ENCODE measurements around the gene PAK5. TPM values are rescaled to one million over a fixed set of nuclear protein-coding genes. Genes with fewer than 3 reads are reported as not detected.

The PAK5 gene
- total RNA-seq, 1 experiment from 2014 or later: not detected

DNA sequence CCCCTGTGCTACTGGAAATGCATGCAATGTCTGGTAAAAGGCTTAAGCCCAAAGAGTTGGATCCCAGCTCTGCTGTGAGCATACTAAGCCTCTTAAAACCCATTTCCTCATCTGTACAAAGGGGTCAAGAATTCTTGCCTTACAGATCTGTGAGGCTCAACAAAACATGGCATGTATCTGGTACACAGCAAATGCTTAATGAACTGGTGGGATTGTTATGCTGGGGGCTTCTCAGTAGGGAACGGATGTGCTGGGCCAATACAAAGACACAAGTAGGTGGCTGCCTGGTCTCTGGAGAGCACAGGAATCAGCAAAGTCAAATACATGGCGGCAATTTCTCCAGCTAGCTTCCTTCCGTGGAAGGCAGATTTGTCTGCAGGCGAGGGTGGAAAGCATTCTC lies 262.2 kb downstream of the PAK5 start:
- Histone ChIP-seq H3K4me1 (ENCODE audit: low read length) (no peaks in the 10 kb centered on the region), H3K9ac (ENCODE audit: low read length) (no peak overlapping the region), H3K9me2 (replicated peaks; ENCODE audit: insufficient read depth, low read length) (no peaks in the 10 kb centered on the region), H3K9me3 (ENCODE audit: low read length) (no peaks in the 10 kb centered on the region), H3K4me3 (ENCODE audit: low read length) (no peak overlapping the region), H3K79me2 (ENCODE audit: low read length) (no peaks in the 10 kb centered on the region), H2AFZ (ENCODE audit: low read length) (no peak overlapping the region), H3K4me2 (ENCODE audit: low read depth, low read length, poor library complexity, severe bottlenecking) (no peak overlapping the region), H3K36me3 (ENCODE audit: insufficient read depth, low read length) (no peaks in the 10 kb centered on the region), H3K27me3 (ENCODE audit: low read length) (no peaks in the 10 kb centered on the region), H4K20me1 (ENCODE audit: insufficient read depth, low read depth, low read length) (no peaks in the 10 kb centered on the region), H3K27ac (ENCODE audit: low read length) (no peak overlapping the region)
- DNase-seq: no peak

DNA sequence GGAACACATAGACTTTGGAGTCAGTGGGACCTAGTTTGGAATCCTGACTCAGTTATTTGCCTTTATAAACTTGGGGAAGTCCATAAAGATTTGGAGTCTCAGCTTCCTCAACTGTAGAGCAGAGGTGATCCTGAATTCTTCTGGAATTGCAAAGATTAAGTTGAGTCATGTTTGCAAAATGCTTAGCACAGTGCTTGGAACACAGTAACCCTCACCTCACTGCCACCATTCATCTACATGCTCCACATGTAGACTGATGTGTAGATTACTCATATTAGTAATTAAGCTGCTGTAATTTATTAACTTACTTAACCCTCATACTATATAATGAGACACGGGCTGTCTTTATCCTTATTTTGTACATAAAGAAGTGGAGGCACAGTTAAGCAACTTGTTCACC lies 263.0 kb downstream of the PAK5 start:
- Histone ChIP-seq H3K27me3 (ENCODE audit: low read length) (no peaks in the 10 kb centered on the region), H3K9ac (ENCODE audit: low read length) (no peak overlapping the region), H3K4me2 (ENCODE audit: low read depth, low read length, poor library complexity, severe bottlenecking) (no peak overlapping the region), H3K79me2 (ENCODE audit: low read length) (no peaks in the 10 kb centered on the region), H3K4me1 (ENCODE audit: low read length) (no peaks in the 10 kb centered on the region), H3K27ac (ENCODE audit: low read length) (no peak overlapping the region), H3K9me3 (ENCODE audit: low read length) (no peaks in the 10 kb centered on the region), H2AFZ (ENCODE audit: low read length) (no peak overlapping the region), H3K4me3 (ENCODE audit: low read length) (no peak overlapping the region), H3K9me2 (replicated peaks; ENCODE audit: insufficient read depth, low read length) (no peaks in the 10 kb centered on the region), H3K36me3 (ENCODE audit: insufficient read depth, low read length) (no peaks in the 10 kb centered on the region), H4K20me1 (ENCODE audit: insufficient read depth, low read depth, low read length) (no peaks in the 10 kb centered on the region)
- DNase-seq: no peak

DNA sequence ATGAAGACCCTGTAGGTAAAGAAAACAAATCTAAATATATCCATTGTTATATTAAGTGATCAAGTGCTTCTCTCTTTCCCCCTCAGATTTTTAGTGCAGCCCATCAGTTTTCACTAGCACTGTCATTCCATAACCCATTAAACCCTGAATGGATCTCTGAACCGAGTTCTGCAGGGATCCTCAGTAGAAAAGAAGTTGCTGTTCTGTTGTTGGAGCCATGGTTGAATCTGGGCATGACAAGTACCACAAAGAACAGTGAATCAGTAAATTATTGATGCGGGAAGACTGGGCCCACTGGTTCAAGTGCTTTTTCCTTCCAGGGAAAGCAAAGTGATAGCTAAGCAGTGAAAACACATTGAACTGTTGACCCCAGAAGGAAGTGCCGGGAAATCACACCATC lies 264.1 kb downstream of the PAK5 start:
- H4K20me1 ChIP-seq (ENCODE audit: insufficient read depth, low read depth, low read length): no peaks in the 10 kb centered on the region
- H3K9me2 ChIP-seq (replicated peaks; ENCODE audit: insufficient read depth, low read length): no peaks in the 10 kb centered on the region
- H3K4me1 ChIP-seq (ENCODE audit: low read length): no peaks in the 10 kb centered on the region
- no peaks in the 10 kb centered on the region for H3K79me2 ChIP-seq (ENCODE audit: low read length)
- no peak for DNase-seq
- H3K9me3 ChIP-seq (ENCODE audit: low read length): no peaks in the 10 kb centered on the region
- no peaks in the 10 kb centered on the region for H3K36me3 ChIP-seq (ENCODE audit: insufficient read depth, low read length)
- H3K27me3 ChIP-seq (ENCODE audit: low read length): no peaks in the 10 kb centered on the region
- H3K27ac ChIP-seq (ENCODE audit: low read length): no peak overlapping the region
- no peak overlapping the region for H3K9ac ChIP-seq (ENCODE audit: low read length)
- no peak overlapping the region for H2AFZ ChIP-seq (ENCODE audit: low read length)
- no peak overlapping the region for H3K4me3 ChIP-seq (ENCODE audit: low read length)
- no peak overlapping the region for H3K4me2 ChIP-seq (ENCODE audit: low read depth, low read length, poor library complexity, severe bottlenecking)

DNA sequence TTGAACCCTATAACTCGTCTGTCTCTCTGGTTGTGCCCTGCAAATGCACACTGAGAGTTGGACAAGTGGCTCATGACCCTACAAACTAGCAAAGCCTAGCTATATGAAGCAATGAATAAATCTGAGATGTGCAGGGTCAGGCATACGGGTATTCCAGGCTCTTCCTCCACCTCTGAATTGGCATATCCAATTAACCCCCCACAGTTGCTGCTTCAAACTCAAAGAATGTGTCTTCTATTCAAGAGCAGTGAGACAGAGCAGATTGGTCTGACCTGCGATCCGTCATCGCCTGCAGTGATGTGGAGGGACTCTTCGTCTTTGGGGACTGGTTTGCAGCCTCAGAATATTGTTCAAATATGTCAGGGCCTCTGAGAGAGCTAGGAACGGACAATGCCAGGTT lies 264.7 kb downstream of the PAK5 start:
- no peaks in the 10 kb centered on the region for H3K27me3 ChIP-seq (ENCODE audit: low read length)
- no peaks in the 10 kb centered on the region for H4K20me1 ChIP-seq (ENCODE audit: insufficient read depth, low read depth, low read length)
- H2AFZ ChIP-seq (ENCODE audit: low read length): no peak overlapping the region
- H3K4me3 ChIP-seq (ENCODE audit: low read length): no peak overlapping the region
- no peak overlapping the region for H3K9ac ChIP-seq (ENCODE audit: low read length)
- H3K4me1 ChIP-seq (ENCODE audit: low read length): no peaks in the 10 kb centered on the region
- no peaks in the 10 kb centered on the region for H3K36me3 ChIP-seq (ENCODE audit: insufficient read depth, low read length)
- DNase-seq: no peak
- no peaks in the 10 kb centered on the region for H3K79me2 ChIP-seq (ENCODE audit: low read length)
- H3K4me2 ChIP-seq (ENCODE audit: low read depth, low read length, poor library complexity, severe bottlenecking): no peak overlapping the region
- no peak overlapping the region for H3K27ac ChIP-seq (ENCODE audit: low read length)
- no peaks in the 10 kb centered on the region for H3K9me3 ChIP-seq (ENCODE audit: low read length)
- H3K9me2 ChIP-seq (replicated peaks; ENCODE audit: insufficient read depth, low read length): no peaks in the 10 kb centered on the region

DNA sequence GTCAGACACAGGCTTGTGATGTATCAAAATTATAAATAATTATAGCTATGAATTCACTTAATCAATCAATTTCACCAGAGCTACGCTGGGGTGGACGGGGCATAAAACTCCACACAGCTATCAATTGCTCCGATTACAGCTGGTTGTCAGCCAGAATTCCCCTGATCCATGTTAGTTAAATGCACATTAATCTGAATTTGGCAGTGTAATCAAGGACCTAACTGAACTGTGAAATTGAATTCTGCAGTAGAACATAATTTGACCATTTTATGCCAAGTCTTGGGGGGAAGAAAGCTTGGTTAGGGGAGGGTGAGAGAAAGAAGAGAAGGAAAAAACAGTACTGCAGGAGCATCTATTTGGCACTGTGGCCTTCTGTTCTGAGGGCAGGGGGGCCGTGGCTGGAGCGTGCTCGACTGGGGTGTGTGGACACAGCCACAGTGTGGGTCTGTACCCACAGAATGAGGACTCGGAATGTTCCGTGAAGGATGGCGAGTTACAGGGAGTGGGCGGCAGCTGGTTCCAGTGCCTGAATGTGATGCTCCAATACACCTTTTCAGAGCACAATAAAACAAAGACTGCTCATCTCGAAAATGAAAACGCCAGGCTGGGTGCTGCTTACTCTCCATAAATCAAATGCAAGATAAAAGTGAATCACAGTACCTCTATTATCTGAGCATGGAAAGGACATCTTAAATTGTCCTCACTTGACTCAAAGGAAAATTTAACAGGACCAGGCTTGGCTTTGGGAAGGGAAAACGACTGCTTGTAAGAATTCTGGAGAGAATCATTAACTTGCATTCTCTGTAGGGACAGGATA lies 265.3 kb downstream of the PAK5 start:
- H3K79me2 ChIP-seq (ENCODE audit: low read length): no peaks in the 10 kb centered on the region
- no peak overlapping the region for H3K27ac ChIP-seq (ENCODE audit: low read length)

DNA sequence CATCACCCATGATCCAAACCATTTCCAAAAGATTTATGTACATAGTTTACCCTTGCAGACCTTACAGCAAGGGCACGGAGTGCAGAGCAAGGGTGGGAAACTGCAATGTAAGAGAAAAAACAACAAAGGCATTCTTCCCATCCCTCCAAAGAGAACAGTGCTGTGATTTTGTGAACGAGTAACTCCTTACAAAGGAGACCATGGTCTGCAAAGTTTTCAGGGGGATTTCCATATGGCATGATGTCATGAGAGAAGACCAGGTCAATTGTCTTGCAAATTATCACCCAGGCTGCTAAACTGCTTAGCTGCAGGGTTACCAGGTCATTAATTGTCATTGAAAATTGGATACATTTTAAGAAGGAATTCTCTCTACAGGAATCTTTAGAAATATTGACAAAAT lies 266.2 kb downstream of the PAK5 start:
- no peaks in the 10 kb centered on the region for H3K9me3 ChIP-seq (ENCODE audit: low read length)

More for the DNA sequence above, 265.3 kb downstream of the PAK5 start:
- H3K9me2 ChIP-seq (replicated peaks; ENCODE audit: insufficient read depth, low read length): no peaks in the 10 kb centered on the region
- no peak overlapping the region for H3K4me3 ChIP-seq (ENCODE audit: low read length)
- no peaks in the 10 kb centered on the region for H3K27me3 ChIP-seq (ENCODE audit: low read length)
- no peaks in the 10 kb centered on the region for H3K9me3 ChIP-seq (ENCODE audit: low read length)
- no peak overlapping the region for H3K4me2 ChIP-seq (ENCODE audit: low read depth, low read length, poor library complexity, severe bottlenecking)
- H2AFZ ChIP-seq (ENCODE audit: low read length): no peak overlapping the region
- no peaks in the 10 kb centered on the region for H4K20me1 ChIP-seq (ENCODE audit: insufficient read depth, low read depth, low read length)
- H3K4me1 ChIP-seq (ENCODE audit: low read length): no peaks in the 10 kb centered on the region
- no peaks in the 10 kb centered on the region for H3K36me3 ChIP-seq (ENCODE audit: insufficient read depth, low read length)
- no peak overlapping the region for H3K9ac ChIP-seq (ENCODE audit: low read length)
- DNase-seq: no peak

DNA sequence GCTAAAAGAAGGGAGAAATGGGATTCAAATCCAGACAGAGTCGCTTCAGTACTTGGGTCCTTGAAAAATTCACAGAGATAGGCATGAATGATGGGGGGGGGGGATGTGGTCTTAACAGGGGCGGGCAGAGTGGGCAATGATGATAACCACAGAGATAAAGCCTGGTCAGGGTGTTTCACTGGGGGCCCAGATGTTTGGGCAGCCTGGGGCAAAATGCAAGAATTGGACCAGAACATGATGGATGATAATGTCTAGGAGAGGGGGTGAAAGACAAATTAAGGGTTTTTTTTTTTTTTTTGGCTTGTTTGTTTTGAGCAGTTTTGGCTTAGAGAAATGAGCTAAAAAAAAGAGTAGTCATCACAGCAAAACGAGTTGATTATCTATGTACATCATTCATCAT lies 267.1 kb downstream of the PAK5 start:
- no peak for DNase-seq
- H3K4me1 ChIP-seq (ENCODE audit: low read length): no peaks in the 10 kb centered on the region
- no peak overlapping the region for H2AFZ ChIP-seq (ENCODE audit: low read length)
- no peak overlapping the region for H3K4me3 ChIP-seq (ENCODE audit: low read length)
- H3K9ac ChIP-seq (ENCODE audit: low read length): no peak overlapping the region
- H4K20me1 ChIP-seq (ENCODE audit: insufficient read depth, low read depth, low read length): no peaks in the 10 kb centered on the region
- no peaks in the 10 kb centered on the region for H3K9me3 ChIP-seq (ENCODE audit: low read length)
- no peaks in the 10 kb centered on the region for H3K9me2 ChIP-seq (replicated peaks; ENCODE audit: insufficient read depth, low read length)
- no peaks in the 10 kb centered on the region for H3K27me3 ChIP-seq (ENCODE audit: low read length)
- H3K36me3 ChIP-seq (ENCODE audit: insufficient read depth, low read length): no peaks in the 10 kb centered on the region
- no peak overlapping the region for H3K27ac ChIP-seq (ENCODE audit: low read length)
- no peak overlapping the region for H3K4me2 ChIP-seq (ENCODE audit: low read depth, low read length, poor library complexity, severe bottlenecking)
- no peaks in the 10 kb centered on the region for H3K79me2 ChIP-seq (ENCODE audit: low read length)

More for the DNA sequence above, 266.2 kb downstream of the PAK5 start:
- Histone ChIP-seq H4K20me1 (ENCODE audit: insufficient read depth, low read depth, low read length) (no peaks in the 10 kb centered on the region), H3K27me3 (ENCODE audit: low read length) (no peaks in the 10 kb centered on the region), H3K36me3 (ENCODE audit: insufficient read depth, low read length) (no peaks in the 10 kb centered on the region), H3K4me3 (ENCODE audit: low read length) (no peak overlapping the region), H2AFZ (ENCODE audit: low read length) (no peak overlapping the region), H3K4me2 (ENCODE audit: low read depth, low read length, poor library complexity, severe bottlenecking) (no peak overlapping the region), H3K9me2 (replicated peaks; ENCODE audit: insufficient read depth, low read length) (no peaks in the 10 kb centered on the region), H3K4me1 (ENCODE audit: low read length) (no peaks in the 10 kb centered on the region), H3K79me2 (ENCODE audit: low read length) (no peaks in the 10 kb centered on the region), H3K27ac (ENCODE audit: low read length) (no peak overlapping the region), H3K9ac (ENCODE audit: low read length) (no peak overlapping the region)
- no peak for DNase-seq

DNA sequence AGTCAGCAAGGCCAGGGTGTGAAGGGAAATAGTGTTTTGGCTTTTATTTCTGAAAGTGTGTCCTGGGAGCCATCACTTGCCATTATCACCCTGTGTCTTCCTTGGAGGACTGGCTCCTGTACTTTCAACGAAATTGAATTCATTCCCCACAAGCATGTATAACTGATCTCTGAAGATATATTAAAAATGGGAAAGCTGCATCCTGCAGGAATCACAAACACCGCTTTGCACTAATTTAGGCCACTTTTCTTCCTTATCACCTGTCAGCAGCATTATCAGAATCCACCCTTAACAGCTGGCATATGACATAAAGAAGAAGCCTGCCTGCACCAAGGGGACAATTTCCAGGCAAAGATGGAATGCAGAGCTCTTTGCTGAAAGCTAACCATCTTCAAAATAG lies 268.3 kb downstream of the PAK5 start:
- Histone ChIP-seq H3K9me2 (replicated peaks; ENCODE audit: insufficient read depth, low read length) (no peaks in the 10 kb centered on the region), H4K20me1 (ENCODE audit: insufficient read depth, low read depth, low read length) (no peaks in the 10 kb centered on the region), H3K4me3 (ENCODE audit: low read length) (no peak overlapping the region), H3K27me3 (ENCODE audit: low read length) (no peaks in the 10 kb centered on the region), H2AFZ (ENCODE audit: low read length) (no peak overlapping the region), H3K36me3 (ENCODE audit: insufficient read depth, low read length) (no peaks in the 10 kb centered on the region), H3K79me2 (ENCODE audit: low read length) (no peaks in the 10 kb centered on the region), H3K4me2 (ENCODE audit: low read depth, low read length, poor library complexity, severe bottlenecking) (no peak overlapping the region), H3K9me3 (ENCODE audit: low read length) (no peaks in the 10 kb centered on the region), H3K4me1 (ENCODE audit: low read length) (no peaks in the 10 kb centered on the region), H3K9ac (ENCODE audit: low read length) (no peak overlapping the region), H3K27ac (ENCODE audit: low read length) (no peak overlapping the region)
- DNase-seq: no peak
